D721Med (cell line): ENCODE data around the gene WDR74.
"Not testable (repeated sequence)": the region's sequence is repeated elsewhere in the genome, so short reads cannot be mapped to it uniquely, and the experiment has no call there.

ENCODE experiments used
- DNase-seq: peaks from one replicate; pipeline ENCODE4 v3.0.0; 2011; ENCODE audit warnings: low spot score; ENCODE audit not compliant: insufficient read length
- FAIRE-seq: peaks from 2 replicates; lab custom pipeline; 2011; peaks lifted over from hg19 to GRCh38; lab: Jason Lieb, UNC
- CTCF ChIP-seq: IDR thresholded peaks from 2 replicates; pipeline ENCODE4 v1.5.1; 2012; ENCODE audit warnings: mild to moderate bottlenecking, control low read depth; ENCODE audit not compliant: insufficient read depth; ENCODE audit errors: missing control alignments

WDR74 gene

GRCh38 chr11:62830904-62831519 lies 8.4 kb downstream of the WDR74 start:
- no peak for FAIRE-seq
- DNase-seq = no peak

GRCh38 chr11:62828130-62828529 lies 11.3 kb downstream of the WDR74 start:
- not testable (repeated sequence) for DNase-seq, FAIRE-seq

More at GRCh38 chr11:62830904-62831519, 8.4 kb downstream of the WDR74 start:
- no peak for TF ChIP-seq CTCF

- TF ChIP-seq CTCF = no peak
- no peak for DNase-seq
- no peak for FAIRE-seq
These were observed 15.7 kb downstream of the WDR74 start for GRCh38 chr11:62823677-62824076.

GRCh38 chr11:62817129-62817528 lies 22.3 kb downstream of the WDR74 start:
- no peak for DNase-seq
- TF ChIP-seq CTCF = no peak
- FAIRE-seq = no peak

- no peak for DNase-seq
- no peak for FAIRE-seq
- no peak for TF ChIP-seq CTCF
These were observed 22.8 kb downstream of the WDR74 start for GRCh38 chr11:62816557-62816956.

- TF ChIP-seq CTCF = no peak
- DNase-seq (no peak), FAIRE-seq (no peak)
These were observed 27.7 kb downstream of the WDR74 start for GRCh38 chr11:62811659-62812058.

GRCh38 chr11:62810748-62811147 lies 28.6 kb downstream of the WDR74 start:
- DNase-seq (no peak), FAIRE-seq (no peak)
- no peak for TF ChIP-seq CTCF
